Muscle layer of colon (tissue), 2 donors: Measurements from ENCODE around the gene WNT7A.

Experiments used
- H3K27ac ChIP-seq: one replicate; pipeline ENCODE4 v1.7.0; 2013; ENCODE audit warnings: low read depth, mild to moderate bottlenecking, low read length, moderate library complexity
- H3K27me3 ChIP-seq, 2 donors: one replicate each; pipeline ENCODE4 v1.7.0; 2013; ENCODE audit warnings: low read length in 2 of 2, mild to moderate bottlenecking in 2 of 2; ENCODE audit not compliant: insufficient read depth in 2 of 2, control insufficient read depth in 1 of 2
- H3K36me3 ChIP-seq: one replicate; pipeline ENCODE4 v1.7.0; 2013; ENCODE audit warnings: mild to moderate bottlenecking, low read length; ENCODE audit not compliant: insufficient read depth
- H3K4me1 ChIP-seq: one replicate; pipeline ENCODE4 v1.7.0; 2013; ENCODE audit warnings: mild to moderate bottlenecking, low read length; ENCODE audit not compliant: insufficient read depth
- H3K4me3 ChIP-seq, 2 donors: one replicate each; pipeline ENCODE4 v1.7.0; 2013; ENCODE audit warnings: low read length in 2 of 2, low read depth in 1 of 2, mild to moderate bottlenecking in 1 of 2, moderate library complexity in 1 of 2
- H3K9ac ChIP-seq: one replicate; pipeline ENCODE4 v1.7.0; 2013; ENCODE audit warnings: low read length
- H3K9me3 ChIP-seq: one replicate; pipeline ENCODE4 v1.7.0; 2013; ENCODE audit warnings: mild to moderate bottlenecking, low read length
- donor health status: abdominal sarcoma.
- donor health status: Adenocarcinoma of cecum.

Gene WNT7A

GRCh38 chr3:13832130-13832529 lies 47.7 kb downstream of the WNT7A start:
- Histone ChIP-seq H3K27me3 (no peaks in the 10 kb centered on the region), H3K9me3 (no peaks in the 10 kb centered on the region), H3K4me1 (no peaks in the 10 kb centered on the region), H3K9ac (no peak overlapping the region), H3K27ac (no peak overlapping the region), H3K4me3 (no peak overlapping the region), H3K36me3 (no peaks in the 10 kb centered on the region)

- no peaks in the 10 kb centered on the region for H3K4me1 ChIP-seq
These were observed 48.4 kb downstream of the WNT7A start for GRCh38 chr3:13831386-13831996.

DNA sequence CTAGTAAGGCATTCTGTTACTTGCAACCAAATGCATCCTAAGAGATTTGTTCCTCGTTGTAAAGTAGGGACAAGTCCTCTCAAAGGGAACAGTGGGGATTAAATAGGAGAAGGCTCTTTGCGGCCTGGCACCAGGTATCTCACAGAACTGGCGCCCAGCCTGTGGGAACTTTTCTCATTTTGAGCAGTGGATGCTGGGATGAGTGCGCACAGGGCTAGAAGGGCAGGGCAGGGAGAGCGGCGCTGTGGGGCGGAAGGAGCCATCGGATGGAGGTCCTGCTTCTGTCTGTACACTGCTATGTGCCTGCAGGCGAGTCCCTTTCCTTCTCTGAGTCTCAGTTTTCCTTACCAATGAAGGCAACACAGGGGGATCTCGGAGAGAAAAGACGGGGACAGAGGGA lies 50.6 kb downstream of the WNT7A start:
- no peak overlapping the region for H3K9ac ChIP-seq
- no peaks in the 10 kb centered on the region for H3K4me1 ChIP-seq
- H3K27me3 ChIP-seq, result no peaks in the 10 kb centered on the region
- H3K9me3 ChIP-seq, result no peaks in the 10 kb centered on the region
- H3K36me3 ChIP-seq, result no peaks in the 10 kb centered on the region
- no peak overlapping the region for H3K4me3 ChIP-seq
- H3K27ac ChIP-seq, result no peak overlapping the region

More at GRCh38 chr3:13831386-13831996, 48.4 kb downstream of the WNT7A start:
- Histone ChIP-seq H3K36me3 (no peaks in the 10 kb centered on the region), H3K27me3 (no peaks in the 10 kb centered on the region), H3K27ac (no peak overlapping the region), H3K9me3 (no peaks in the 10 kb centered on the region), H3K9ac (no peak overlapping the region), H3K4me3 (no peak overlapping the region)

DNA sequence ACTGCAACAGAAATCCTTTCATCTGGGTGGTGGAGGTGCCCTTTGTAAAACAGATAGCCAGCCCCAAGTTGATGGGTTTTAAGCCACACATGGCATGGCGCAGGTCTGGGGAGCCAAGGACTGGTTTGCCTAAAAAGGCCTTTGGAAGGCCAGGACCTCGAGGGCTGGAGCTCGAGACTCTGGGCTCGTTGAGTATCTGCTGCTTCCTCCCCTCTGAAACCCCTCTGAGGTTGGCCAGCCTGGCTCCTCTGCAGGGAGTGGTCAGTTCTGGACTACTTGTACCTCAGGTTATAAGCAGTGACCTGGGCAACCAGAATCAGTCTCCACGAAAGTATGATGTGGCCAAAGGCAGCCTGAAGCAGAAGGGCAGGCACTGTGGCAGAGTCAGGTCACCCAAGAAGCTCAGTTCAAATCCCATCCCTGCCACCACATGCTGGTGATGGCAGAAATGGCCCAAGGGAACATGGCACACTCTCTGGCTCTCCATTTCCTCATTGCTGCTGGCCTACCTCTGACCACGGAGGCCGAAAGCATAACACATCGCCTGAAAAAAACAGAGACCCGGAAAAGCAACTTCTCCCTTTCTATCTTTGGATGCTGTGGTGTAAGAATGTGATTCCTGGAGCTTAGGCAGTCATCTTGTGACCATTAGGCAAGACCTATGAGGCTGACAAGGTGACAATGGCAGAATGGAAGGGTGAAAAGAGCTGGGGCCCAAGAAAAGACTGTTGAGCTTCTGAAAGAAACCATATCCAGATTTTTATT lies 51.2 kb downstream of the WNT7A start:
- no peaks in the 10 kb centered on the region for H3K27me3 ChIP-seq
- H3K36me3 ChIP-seq, result no peaks in the 10 kb centered on the region
- no peaks in the 10 kb centered on the region for H3K9me3 ChIP-seq
- H3K4me1 ChIP-seq, result no peaks in the 10 kb centered on the region
- H3K9ac ChIP-seq, result no peak overlapping the region
- no peak overlapping the region for H3K4me3 ChIP-seq
- H3K27ac ChIP-seq, result no peak overlapping the region

GRCh38 chr3:13827699-13828098 lies 52.2 kb downstream of the WNT7A start:
- no peaks in the 10 kb centered on the region for H3K27me3 ChIP-seq
- no peak overlapping the region for H3K4me3 ChIP-seq
- H3K9ac ChIP-seq, result no peak overlapping the region
- H3K27ac ChIP-seq, result no peak overlapping the region
- no peaks in the 10 kb centered on the region for H3K36me3 ChIP-seq
- H3K9me3 ChIP-seq, result no peaks in the 10 kb centered on the region
- no peaks in the 10 kb centered on the region for H3K4me1 ChIP-seq

GRCh38 chr3:13827256-13827655 lies 52.6 kb downstream of the WNT7A start:
- Histone ChIP-seq H3K9me3 (no peaks in the 10 kb centered on the region), H3K27ac (no peak overlapping the region), H3K9ac (no peak overlapping the region), H3K4me1 (no peaks in the 10 kb centered on the region), H3K27me3 (no peaks in the 10 kb centered on the region), H3K4me3 (no peak overlapping the region), H3K36me3 (no peaks in the 10 kb centered on the region)

DNA sequence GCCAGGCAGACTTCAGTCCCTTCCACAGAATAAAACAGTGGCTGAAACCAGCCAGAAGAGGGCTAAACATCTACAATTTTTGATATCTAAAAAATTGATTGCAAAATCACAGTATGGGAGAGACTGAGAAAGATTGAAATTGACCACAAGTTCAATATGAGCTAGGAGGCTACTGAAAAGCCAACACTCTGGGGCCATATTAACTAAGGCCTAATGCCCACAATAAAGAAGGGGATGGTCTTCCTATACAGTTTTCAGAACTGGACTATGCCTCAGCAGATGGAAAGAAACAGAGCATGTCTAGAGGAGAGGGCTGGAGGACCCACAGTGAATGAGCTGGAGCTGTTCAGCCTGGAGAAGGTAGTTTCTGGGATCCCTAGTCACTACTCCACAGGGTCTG lies 53.2 kb downstream of the WNT7A start:
- no peaks in the 10 kb centered on the region for H3K36me3 ChIP-seq
- H3K9ac ChIP-seq, result no peak overlapping the region
- no peaks in the 10 kb centered on the region for H3K9me3 ChIP-seq
- H3K4me1 ChIP-seq, result no peaks in the 10 kb centered on the region
- H3K27me3 ChIP-seq, result no peaks in the 10 kb centered on the region
- no peak overlapping the region for H3K27ac ChIP-seq
- H3K4me3 ChIP-seq, result no peak overlapping the region

DNA sequence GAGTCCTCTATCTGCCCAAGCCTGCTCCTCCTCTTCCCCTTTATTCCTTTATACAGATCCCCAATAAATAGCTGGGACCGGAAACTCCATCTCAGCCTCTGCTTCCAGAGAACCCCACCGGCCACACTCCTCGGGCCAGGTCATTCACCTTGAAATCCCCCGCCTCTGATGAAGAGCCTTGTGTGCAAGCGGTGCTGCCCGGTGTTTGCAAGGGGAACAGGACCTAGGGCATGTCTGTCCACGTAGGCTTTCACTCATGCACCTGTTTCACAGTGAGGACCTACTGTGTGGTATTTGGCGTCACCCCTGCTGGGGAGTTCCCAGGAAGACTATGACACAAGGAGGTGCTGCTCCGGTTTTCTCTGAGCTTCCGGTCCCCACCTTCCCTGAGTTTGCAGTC lies 54.0 kb downstream of the WNT7A start:
- H3K27me3 ChIP-seq, result no peaks in the 10 kb centered on the region
- no peaks in the 10 kb centered on the region for H3K36me3 ChIP-seq
- no peak overlapping the region for H3K4me3 ChIP-seq
- H3K4me1 ChIP-seq, result no peaks in the 10 kb centered on the region
- H3K27ac ChIP-seq, result no peak overlapping the region
- no peak overlapping the region for H3K9ac ChIP-seq
- no peaks in the 10 kb centered on the region for H3K9me3 ChIP-seq

DNA sequence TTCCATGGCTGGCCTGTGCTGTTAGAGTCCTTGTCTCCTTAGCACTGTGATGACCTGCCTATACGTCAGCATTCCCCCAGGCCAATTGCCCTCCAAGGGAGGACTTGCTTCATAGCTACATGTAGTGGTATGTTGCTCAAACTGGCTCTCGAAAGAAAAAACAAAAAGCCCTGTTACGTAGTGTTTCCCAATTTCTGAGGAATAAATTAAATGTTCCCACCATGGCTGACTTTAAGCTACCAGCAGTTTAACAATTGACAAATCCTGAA lies 54.6 kb downstream of the WNT7A start:
- Histone ChIP-seq H3K27me3 (no peaks in the 10 kb centered on the region), H3K4me1 (no peaks in the 10 kb centered on the region), H3K9me3 (no peaks in the 10 kb centered on the region), H3K27ac (no peak overlapping the region), H3K4me3 (no peak overlapping the region), H3K9ac (no peak overlapping the region), H3K36me3 (no peaks in the 10 kb centered on the region)

DNA sequence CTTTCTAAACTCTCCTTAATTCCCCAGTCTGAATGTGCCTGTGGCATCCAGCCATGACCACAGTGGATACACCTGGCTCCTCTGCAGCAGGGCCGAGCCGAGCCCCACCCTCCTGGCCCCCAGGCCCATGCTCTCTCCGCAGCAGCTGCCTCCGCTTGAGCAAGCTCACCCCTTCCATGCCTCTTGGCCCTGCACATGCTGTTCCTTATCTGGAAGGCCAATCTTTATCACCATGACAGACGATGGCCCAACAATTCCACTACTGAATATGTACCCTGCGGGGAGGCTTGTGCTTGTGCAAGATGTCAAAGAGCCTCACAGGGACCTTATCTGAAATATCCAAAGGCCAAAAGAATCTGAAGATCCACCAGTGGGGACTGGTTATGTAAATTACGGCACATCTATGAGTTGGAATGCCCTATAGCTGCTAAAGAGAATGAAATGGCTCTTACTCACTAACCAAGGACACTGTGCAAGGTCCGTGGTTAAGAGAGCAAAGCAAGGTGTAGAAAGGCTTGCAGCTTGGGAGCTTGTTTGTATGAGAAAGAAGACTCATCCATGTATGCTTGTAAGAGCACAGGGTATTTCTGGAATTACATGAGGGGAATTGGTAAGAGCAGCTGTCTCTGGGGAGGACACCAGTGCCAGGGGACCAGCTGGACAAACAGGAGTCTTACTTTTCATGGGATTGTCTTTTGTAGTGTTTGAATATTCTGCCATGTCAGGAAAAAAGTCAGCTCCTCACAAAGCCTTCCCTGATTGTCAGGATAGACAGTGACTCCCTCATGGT lies 55.2 kb downstream of the WNT7A start:
- no peaks in the 10 kb centered on the region for H3K4me1 ChIP-seq
- no peak overlapping the region for H3K4me3 ChIP-seq
- H3K36me3 ChIP-seq, result no peaks in the 10 kb centered on the region
- H3K9me3 ChIP-seq, result no peaks in the 10 kb centered on the region
- H3K27me3 ChIP-seq, result no peaks in the 10 kb centered on the region
- H3K9ac ChIP-seq, result no peak overlapping the region
- no peak overlapping the region for H3K27ac ChIP-seq

GRCh38 chr3:13823692-13824091 lies 56.2 kb downstream of the WNT7A start:
- Histone ChIP-seq H3K27ac (no peak overlapping the region), H3K9me3 (no peaks in the 10 kb centered on the region)

More at GRCh38 chr3:13823692-13824091, 56.2 kb downstream of the WNT7A start:
- H3K4me3 ChIP-seq, result no peak overlapping the region
- H3K4me1 ChIP-seq, result no peaks in the 10 kb centered on the region
- H3K27me3 ChIP-seq, result no peaks in the 10 kb centered on the region
- no peaks in the 10 kb centered on the region for H3K36me3 ChIP-seq
- H3K9ac ChIP-seq, result no peak overlapping the region
